Psoas muscle (tissue), 8 donors: ENCODE results near the gene GLB1L2. TPM values are rescaled to one million over a fixed set of nuclear protein-coding genes. Genes with fewer than 3 reads are reported as not detected.

Source experiments
- ATAC-seq, 4 donors: fragments of 200-7000 bp; cut with Tn5 transposase; one replicate each; pipeline ENCODE4 v1.9.1; 2020; ENCODE audit warnings: moderate library complexity in 3 of 4, mild to moderate bottlenecking in 2 of 4
- DNase-seq, 2 donors: peaks; one replicate each; pipeline ENCODE4 v3.0.0-alpha.2; 2020
- H3K27ac ChIP-seq: fragments of 200-600 bp; one replicate; pipeline ENCODE4 v1.8.0; 2022
- H3K27me3 ChIP-seq, 3 donors: fragments of 200-600 bp in 1 of 3; one replicate each; pipeline versions ENCODE4 v1.6.1 to v1.8.0; 2013 to 2022; ENCODE audit warnings: low read length in 2 of 3, mild to moderate bottlenecking in 2 of 3, moderate library complexity in 1 of 3; ENCODE audit not compliant: insufficient read depth in 3 of 3
- H3K36me3 ChIP-seq, 2 donors: fragments of 200-600 bp in 1 of 2; one replicate each; pipeline versions ENCODE4 v1.6.1 to v1.8.0; 2013 to 2022; ENCODE audit warnings: low read depth in 1 of 2, mild to moderate bottlenecking in 1 of 2, moderate library complexity in 1 of 2; ENCODE audit not compliant: insufficient read depth in 1 of 2
- H3K4me1 ChIP-seq: fragments of 200-600 bp; one replicate; pipeline ENCODE4 v1.8.0; 2022
- H3K4me3 ChIP-seq: fragments of 200-600 bp; one replicate; pipeline ENCODE4 v1.8.0; 2022; ENCODE audit warnings: mild to moderate bottlenecking
- H3K9me3 ChIP-seq: fragments of 200-600 bp; one replicate; pipeline ENCODE4 v1.8.0; 2022
- CTCF ChIP-seq: fragments of 200-600 bp; IDR thresholded peaks from one replicate; pipeline ENCODE4 v1.8.0; 2022; ENCODE audit warnings: antibody characterized with exemption
- WGBS, 3 donors: extraction: QIAGEN DNeasy Blood & Tissue Kit; methylation state at CpG; one replicate each; pipeline versions ENCODE4 v1.1.6 to v1.1.7; 2013; 5-methylcytosine and 5-hydroxymethylcytosine counted together
- intact Hi-C, 2 donors: fragments of 100-400 bp; cut with DNase I; formaldehyde crosslinking; loops; one replicate each; pipeline versions ENCODE4 v1.11.0 to v1.14.2; 2022
- polyA plus RNA-seq, 3 donors: library from polyadenylated mRNA; stranded (reverse); fragments of 200-250 nt; gene quantifications; one replicate each; pipeline ENCODE4 v1.2.3, GENCODE V29; 2013
- total RNA-seq, 4 donors: library from RNA; stranded (reverse); fragmentation: NEBNext Ultra II Directional in 2 of 4; extraction: Animal tissue kit (Norgen Biotek cat#: 25700) in 2 of 4; gene quantifications; one replicate each; pipeline versions ENCODE4 v1.2.1 to v1.2.4, GENCODE V29; 2021 to 2023
- donor health status: healthy with polysubstance abuse.
- donor health status: DM: no; HTN: no; CAD: no; lungs with moderate emphysema.
- donor health status: Bipolar disorder and iron deficiency.
- donor health status: healthy.
- donor health status: DM: yes; HTN: yes; CAD: no.
- donor health status: DM: no; HTN: no; CAD: no.
- donor health status: DM: no; HTN: no; CAD: no.
- donor health status: DM: yes; HTN: yes; CAD: no.

GLB1L2 gene
- total and polyA plus RNA-seq, 7 donors: 0.14 to 1.5 (median 0.91) TPM

- Histone ChIP-seq H3K9me3 (no peaks in the 10 kb centered on the region), H3K27me3 (peaks cover 0 to 4% (median 0%) of the 10 kb centered on the region in 3 donors), H3K4me3 (no peak overlapping the region), H3K4me1 (no peaks in the 10 kb centered on the region), H3K27ac (no peak overlapping the region), H3K36me3 (no peaks in the 10 kb centered on the region)
- ATAC-seq (no peak), DNase-seq (no peak)
- no peak for TF ChIP-seq CTCF
- intact Hi-C loops: no loop called here
- 75 to 96% (median 90%) methylated on average over 6 of the region's 6 CpGs for WGBS, 3 donors
Measured at GRCh38 chr11:134291196-134291595, 40.6 kb upstream of the GLB1L2 start.

- no peak for TF ChIP-seq CTCF
- H3K4me3 ChIP-seq: no peak overlapping the region
- WGBS, 3 donors: 69 to 89% (median 80%) methylated on average over 15 of the region's 15 CpGs
- H3K9me3 ChIP-seq: no peaks in the 10 kb centered on the region
- H3K27me3 ChIP-seq: peaks cover 0 to 4% (median 0%) of the 10 kb centered on the region in 3 donors
- H3K36me3 ChIP-seq: no peaks in the 10 kb centered on the region
- intact Hi-C loops: no loop called here
- no peak for ATAC-seq
- DNase-seq: no peak
- H3K27ac ChIP-seq: no peak overlapping the region
- no peaks in the 10 kb centered on the region for H3K4me1 ChIP-seq
Measured at GRCh38 chr11:134292661-134293060, 39.1 kb upstream of the GLB1L2 start.

GRCh38 chr11:134293119-134294113, 38.4 kb upstream of the GLB1L2 start:
- intact Hi-C loops: no loop called here
- 75 to 84% (median 76%) methylated on average over 20 of the region's 20 CpGs for WGBS, 3 donors

GRCh38 chr11:134294664-134295063, 37.1 kb upstream of the GLB1L2 start:
- H3K9me3 ChIP-seq: no peaks in the 10 kb centered on the region
- ATAC-seq (no peak), DNase-seq (no peak)
- H3K4me1 ChIP-seq: no peaks in the 10 kb centered on the region
- H3K36me3 ChIP-seq: no peaks in the 10 kb centered on the region
- intact Hi-C loops: no loop called here
- 67 to 84% (median 78%) methylated on average over 9 of the region's 9 CpGs for WGBS, 3 donors
- no peak overlapping the region for H3K27ac ChIP-seq
- peaks cover 0 to 6% (median 0%) of the 10 kb centered on the region in 3 donors for H3K27me3 ChIP-seq
- H3K4me3 ChIP-seq: no peak overlapping the region
- no peak for TF ChIP-seq CTCF

More at GRCh38 chr11:134293119-134294113, 38.4 kb upstream of the GLB1L2 start:
- no peak for TF ChIP-seq CTCF
- DNase-seq: no peak
- H3K36me3 ChIP-seq: no peaks in the 10 kb centered on the region
- H3K27me3 ChIP-seq: peaks cover 0 to 4% (median 0%) of the 10 kb centered on the region in 3 donors
- H3K9me3 ChIP-seq: no peaks in the 10 kb centered on the region
- H3K4me3 ChIP-seq: no peak overlapping the region
- ATAC-seq: no peak
- H3K4me1 ChIP-seq: no peaks in the 10 kb centered on the region
- no peak overlapping the region for H3K27ac ChIP-seq
